GM10248 (cell line): ENCODE measurements around the gene KIF2C.

Source experiments
- CTCF ChIA-PET: fragments of 300-600 bp; sonication (Branson Sonifier 250); formaldehyde crosslinking; extraction: SDS; loops from one replicate; lab custom pipeline; 2021; ENCODE audit warnings: antibody characterized with exemption; lab: Yijun Ruan, JAX
- POLR2A ChIA-PET: fragments of 350-650 bp; sonication (Branson Sonifier 250); formaldehyde crosslinking; extraction: SDS; loops from one replicate; lab custom pipeline; 2020; ENCODE audit warnings: antibody characterized with exemption; lab: Yijun Ruan, JAX
- DNase-seq: peaks from one replicate; pipeline ENCODE4 v3.0.0; 2012; ENCODE audit errors: extremely low spot score
- CTCF ChIP-seq: IDR thresholded peaks from 2 replicates; pipeline ENCODE4 v1.5.1; 2012; ENCODE audit warnings: mild to moderate bottlenecking, low read depth; ENCODE audit errors: extremely low read depth, missing control alignments, control extremely low read depth

KIF2C gene

GRCh38 chr1:44721485-44722361 is 17.9 kb upstream of the KIF2C start:
- no peak for TF ChIP-seq CTCF
- ChIA-PET POLR2A (interaction anchor here (0.6 to 3.1 kb wide), 30 partner anchors 9 to 1581 kb away, joined by 3 to 95 read pairs (median 6); partner anchors contain the start of genes ARMH1, BEST4, BTBD19 and HECTD3), CTCF (interaction anchor here (0.6 to 5.2 kb wide), 7 partner anchors 8 to 98 kb away, joined by 3 to 42 read pairs (median 4); partner anchors contain the start of genes PLK3 and RNU5D-1)
- peak; percentile 79 for DNase-seq

GRCh38 chr1:44723064-44723463 is 16.6 kb upstream of the KIF2C start:
- POLR2A ChIA-PET = interaction anchor here (1.4 kb wide), 1 partner anchor 96 kb away, joined by 8 read pairs; no protein-coding TSS in a partner anchor
- no peak for DNase-seq
- CTCF ChIA-PET = interaction anchor here (1.1 to 2.1 kb wide), 3 partner anchors 13 to 70 kb away, joined by 3 to 7 read pairs (median 3); partner anchors contain the start of genes ARMH1 and TMEM53
- no peak for TF ChIP-seq CTCF

GRCh38 chr1:44723496-44724295 is 15.9 kb upstream of the KIF2C start:
- peak; percentile 68 for DNase-seq
- ChIA-PET CTCF (interaction anchor here (1.1 to 1.4 kb wide), 3 partner anchors 9 to 69 kb away, joined by 3 read pairs; partner anchors contain the start of genes ARMH1 and TMEM53), POLR2A (interaction anchor here (1.4 kb wide), 1 partner anchor 96 kb away, joined by 8 read pairs; no protein-coding TSS in a partner anchor)
- no peak for TF ChIP-seq CTCF

GRCh38 chr1:44724296-44724954 is 15.2 kb upstream of the KIF2C start:
- POLR2A ChIA-PET = no interaction called here

GRCh38 chr1:44724955-44725698 is 14.5 kb upstream of the KIF2C start:
- TF ChIP-seq CTCF = no peak
- CTCF ChIA-PET = interaction anchor here (1.4 kb wide), 1 partner anchor 10 kb away, joined by 4 read pairs; no protein-coding TSS in a partner anchor
- no peak for DNase-seq
- POLR2A ChIA-PET = no interaction called here

More at GRCh38 chr1:44724296-44724954, 15.2 kb upstream of the KIF2C start:
- no peak for TF ChIP-seq CTCF
- no peak for DNase-seq
- CTCF ChIA-PET = interaction anchor here (1.3 to 1.4 kb wide), 2 partner anchors 9 to 11 kb away, joined by 3 to 4 read pairs; no protein-coding TSS in a partner anchor
